Endothelial cell of umbilical vein (primary cell): Measurements from ENCODE around the gene NEDD9. TPM values are rescaled to one million over a fixed set of nuclear protein-coding genes. Genes with fewer than 3 reads are reported as not detected.

Experiments
- Bru-seq: library from RNA; stranded (reverse); fragments of 400-500 nt; gene quantifications from one replicate; lab custom pipeline; 2021; lab: Mats Ljungman, UMichigan
- BruChase-seq, 2 experiments: library from RNA; stranded (reverse); fragments of 400-500 nt; gene quantifications; one replicate each; lab custom pipeline; 2021; lab: Mats Ljungman, UMichigan
- BruUV-seq: library from RNA; stranded (reverse); fragments of 400-500 nt; replicated peaks from 2 replicates; lab custom pipeline; 2021; lab: Mats Ljungman, UMichigan
- CTCF ChIA-PET: fragments of 300-600, 350-600 bp; sonication (Branson Sonifier 250); formaldehyde crosslinking; loops from one replicate; lab custom pipeline; 2021; ENCODE audit warnings: antibody characterized with exemption, inconsistent platforms; lab: Charles Lee
- POLR2A ChIA-PET: fragments of 300-600, 350-600 bp; sonication (Branson Sonifier 250); formaldehyde crosslinking; loops from one replicate; lab custom pipeline; 2021; ENCODE audit warnings: antibody characterized with exemption, inconsistent platforms; lab: Charles Lee
- DNase-seq: peaks from one replicate; pipeline ENCODE4 v3.0.0-alpha.2; 2011; ENCODE audit warnings: low read depth, low spot score
- FAIRE-seq: peaks from 2 replicates; lab custom pipeline; 2011; peaks lifted over from hg19 to GRCh38; lab: Jason Lieb, UNC
- H2AFZ ChIP-seq: 2 replicates; pipeline ENCODE4 v1.6.0; 2012; ENCODE audit warnings: low read depth, low read length, control low read depth, inconsistent platforms
- H3K27ac ChIP-seq: 2 replicates; pipeline ENCODE4 v1.5.1; 2011; ENCODE audit warnings: low read depth, mild to moderate bottlenecking, control low read depth, low read length, moderate library complexity; ENCODE audit not compliant: insufficient read depth
- H3K27me3 ChIP-seq, 2 experiments: 2 replicates each; pipeline versions ENCODE4 v1.6.0 to v1.6.1; 2011; ENCODE audit warnings: low read length in 2 of 2, mixed read lengths in 1 of 2; ENCODE audit not compliant: control insufficient read depth in 2 of 2, insufficient read depth in 2 of 2
- H3K36me3 ChIP-seq, 2 experiments: 2 replicates in 1 of 2; 3 replicates in 1 of 2; pipeline ENCODE4 v1.5.1; 2011; ENCODE audit warnings: low read length in 2 of 2, mild to moderate bottlenecking in 1 of 2, moderate library complexity in 1 of 2; ENCODE audit not compliant: control insufficient read depth in 2 of 2, insufficient read depth in 2 of 2; ENCODE audit errors: extremely low read depth in 1 of 2
- H3K4me1 ChIP-seq: 3 replicates; pipeline ENCODE4 v1.5.1; 2011; ENCODE audit warnings: mild to moderate bottlenecking, low read length; ENCODE audit not compliant: control insufficient read depth, insufficient read depth; ENCODE audit errors: extremely low read depth
- H3K4me2 ChIP-seq: 2 replicates; pipeline ENCODE4 v1.6.1; 2011; ENCODE audit warnings: low read length, control low read depth, mixed read lengths; ENCODE audit not compliant: insufficient read depth
- H3K4me3 ChIP-seq, 3 experiments: fragments of 200-600 bp in 1 of 3; sonication (generic), shearing (Covaris generic) in 1 of 3; replicated peaks in 1 of 3; 2 replicates each; pipeline ENCODE4 v1.5.1; 2011 to 2016; ENCODE audit warnings: control low read depth in 3 of 3, low read length in 3 of 3, mild to moderate bottlenecking in 2 of 3, inconsistent platforms in 1 of 3, low read depth in 1 of 3, moderate library complexity in 1 of 3; ENCODE audit not compliant: insufficient read depth in 1 of 3
- H3K79me2 ChIP-seq: 2 replicates; pipeline ENCODE4 v1.6.0; 2012; ENCODE audit warnings: low read length, inconsistent platforms; ENCODE audit not compliant: control insufficient read depth, insufficient read depth
- H3K9ac ChIP-seq: replicated peaks from 2 replicates; pipeline ENCODE3; 2011; ENCODE audit warnings: low read length, control low read depth; ENCODE audit not compliant: insufficient read depth; ENCODE audit errors: extremely low read depth
- H3K9me1 ChIP-seq: replicated peaks from 3 replicates; pipeline ENCODE4 v1.6.0; 2011; ENCODE audit warnings: mild to moderate bottlenecking, low read length; ENCODE audit not compliant: control insufficient read depth, insufficient read depth; ENCODE audit errors: extremely low read depth
- H3K9me3 ChIP-seq: replicated peaks from 2 replicates; pipeline ENCODE4 v1.5.1; 2012; ENCODE audit warnings: low read length, inconsistent platforms; ENCODE audit not compliant: control insufficient read depth, insufficient read depth
- H4K20me1 ChIP-seq: replicated peaks from 2 replicates; pipeline ENCODE3; 2011; ENCODE audit warnings: mild to moderate bottlenecking, low read length; ENCODE audit not compliant: control insufficient read depth, insufficient read depth; ENCODE audit errors: extremely low read depth
- JUN ChIP-seq: IDR thresholded peaks from 2 replicates; pipeline ENCODE4 v1.6.1; 2011; ENCODE audit warnings: borderline replicate concordance, low read depth; ENCODE audit not compliant: insufficient read length, insufficient read depth
- POLR2A ChIP-seq: IDR thresholded peaks from 2 replicates; pipeline ENCODE4 v1.6.1; 2012; ENCODE audit warnings: low read depth, mild to moderate bottlenecking, control low read depth, low read length
- POLR2AphosphoS5 ChIP-seq: IDR thresholded peaks from 2 replicates; pipeline ENCODE4 v1.6.1; 2012; ENCODE audit warnings: low read depth, mild to moderate bottlenecking, control low read depth, low read length, moderate library complexity; ENCODE audit not compliant: insufficient read depth
- dilution Hi-C: fragments of 300-500 bp; cut with MboI; formaldehyde crosslinking; loops from one replicate; pipeline ENCODE4 v1.15.0; 2019; ENCODE audit warnings: low sequenced_read_pairs; ENCODE audit not compliant: extremely low pct_ligation_motif_present
- intact Hi-C: fragments of 100-400 bp; cut with micrococcal nuclease; formaldehyde crosslinking; loops from one replicate; pipeline ENCODE4 v1.10.0; 2022
- long read RNA-seq: library from polyadenylated mRNA; stranded (forward); transcript quantifications from one replicate; pipeline ENCODE4 v2.0.0, GENCODE V29; 2021
- polyA minus RNA-seq, 3 experiments: library from RNA; depleted of rRNA, polyadenylated mRNA; stranded (reverse); fragments of >200 nt; gene quantifications; 1 replicate in 1 of 3; 2 replicates in 2 of 3; pipeline ENCODE4 v1.2.3, GENCODE V29; 2011
- polyA plus RNA-seq, 4 experiments: library from polyadenylated mRNA; depleted of rRNA in 3 of 4; stranded (reverse) in 3 of 4; unstranded in 1 of 4; fragments of >200 nt; gene quantifications; 2 replicates each; pipeline versions ENCODE4 v1.2.1 to v1.2.3, GENCODE V29; 2011 to 2012; ENCODE audit warnings: missing spikeins in 1 of 4
- total RNA-seq: library from RNA; stranded (reverse); gene quantifications from 2 replicates; pipeline ENCODE4 v1.2.3, GENCODE V29; 2021

Gene NEDD9, protein sequence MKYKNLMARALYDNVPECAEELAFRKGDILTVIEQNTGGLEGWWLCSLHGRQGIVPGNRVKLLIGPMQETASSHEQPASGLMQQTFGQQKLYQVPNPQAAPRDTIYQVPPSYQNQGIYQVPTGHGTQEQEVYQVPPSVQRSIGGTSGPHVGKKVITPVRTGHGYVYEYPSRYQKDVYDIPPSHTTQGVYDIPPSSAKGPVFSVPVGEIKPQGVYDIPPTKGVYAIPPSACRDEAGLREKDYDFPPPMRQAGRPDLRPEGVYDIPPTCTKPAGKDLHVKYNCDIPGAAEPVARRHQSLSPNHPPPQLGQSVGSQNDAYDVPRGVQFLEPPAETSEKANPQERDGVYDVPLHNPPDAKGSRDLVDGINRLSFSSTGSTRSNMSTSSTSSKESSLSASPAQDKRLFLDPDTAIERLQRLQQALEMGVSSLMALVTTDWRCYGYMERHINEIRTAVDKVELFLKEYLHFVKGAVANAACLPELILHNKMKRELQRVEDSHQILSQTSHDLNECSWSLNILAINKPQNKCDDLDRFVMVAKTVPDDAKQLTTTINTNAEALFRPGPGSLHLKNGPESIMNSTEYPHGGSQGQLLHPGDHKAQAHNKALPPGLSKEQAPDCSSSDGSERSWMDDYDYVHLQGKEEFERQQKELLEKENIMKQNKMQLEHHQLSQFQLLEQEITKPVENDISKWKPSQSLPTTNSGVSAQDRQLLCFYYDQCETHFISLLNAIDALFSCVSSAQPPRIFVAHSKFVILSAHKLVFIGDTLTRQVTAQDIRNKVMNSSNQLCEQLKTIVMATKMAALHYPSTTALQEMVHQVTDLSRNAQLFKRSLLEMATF
- total RNA-seq = 55.2 and 73.0 TPM in 2 replicates
- 61.0 and 69.8 TPM in 2 replicates for polyA plus RNA-seq
- 50.2 and 54.6 TPM in 2 replicates for polyA plus RNA-seq (2011; cell fraction: cytosol; rRNA removed)
- 129 and 134 TPM in 2 replicates for polyA plus RNA-seq (2011; cell fraction: nucleus; rRNA removed)
- 41.1 and 43.9 TPM in 2 replicates for polyA plus RNA-seq (2012)
- 132 and 144 TPM in 2 replicates for polyA minus RNA-seq
- 3.8 TPM for polyA minus RNA-seq (2011; cell fraction: cytosol; rRNA and poly(A)+ RNA removed)
- polyA minus RNA-seq (2011; cell fraction: nucleus; rRNA and poly(A)+ RNA removed) = 133 and 155 TPM in 2 replicates
- percentile 86 among the genes with signal in this experiment for Bru-seq, nascent RNA
- percentile 52 among the genes with signal in this experiment for BruChase-seq, experiment 1, labeled RNA remaining after a 6-hour chase
- BruChase-seq, experiment 2, labeled RNA remaining after a 2-hour chase = percentile 64 among the genes with signal in this experiment
- long read RNA-seq, full-length matches to known transcripts = 30 of 66 reads
- long read RNA-seq, partial matches to known transcripts = 14 of 66 reads
- long read RNA-seq, other reads (novel, unspliced or antisense) = 22 of 66 reads

DNA sequence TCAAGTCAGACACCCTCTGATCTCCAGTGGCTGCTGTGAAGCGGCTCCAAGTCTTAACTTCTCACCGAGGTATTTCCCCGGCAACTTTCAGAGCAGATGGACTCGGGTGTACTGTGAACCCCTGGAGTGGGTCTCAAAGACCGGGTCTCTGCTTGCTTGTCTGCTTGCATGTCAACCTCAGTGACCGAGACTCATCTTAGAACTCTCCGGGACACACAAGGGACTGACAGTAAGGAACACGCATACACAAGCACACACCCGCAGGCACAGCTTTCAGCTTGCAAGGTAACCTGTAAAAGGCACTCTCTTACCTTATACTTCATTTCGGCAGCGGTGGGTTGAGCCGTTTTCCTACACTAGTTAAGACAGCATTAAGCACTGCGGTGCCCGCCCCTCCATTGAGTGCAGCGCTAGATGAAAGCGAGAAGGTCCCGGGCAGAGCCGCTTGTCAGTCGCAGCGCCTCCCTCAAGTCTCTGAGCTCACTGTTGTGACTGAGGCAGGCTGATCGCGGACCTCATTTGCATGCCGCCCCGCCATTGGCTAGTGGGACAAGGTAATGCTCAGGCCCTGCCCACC lies at the start of gene NEDD9:
Gene NEDD9 (minus strand): TSS at position 476 of the 577 bp plus-strand sequence. CDS start 153 bp downstream, at position 323.
- POLR2A ChIA-PET = interaction anchor here (0.6 to 3.1 kb wide), 17 partner anchors 9 to 263 kb away, joined by 3 to 19 read pairs (median 4); partner anchors contain the start of gene SMIM13

More for the DNA sequence above, at the start of gene NEDD9:
- TSS peak; percentile 41 for BruUV-seq
- Histone ChIP-seq H2AFZ (peak within 1 kb of the TSS; percentile 9), H3K79me2 (peaks cover 51% of the 10 kb centered on the region), H3K4me3 (peak within 1 kb of the TSS; percentile 69 to 93 (median 70)), H3K9me3 (no peaks in the 10 kb centered on the region), H3K9me1 (no peaks in the 10 kb centered on the region), H3K36me3 (no peaks in the 10 kb centered on the region), H3K4me1 (peaks cover 36% of the 10 kb centered on the region), H4K20me1 (no peaks in the 10 kb centered on the region), H3K4me2 (peak within 1 kb of the TSS; percentile 81), H3K27me3 (no peaks in the 10 kb centered on the region), H3K9ac (peak within 1 kb of the TSS; percentile 99), H3K27ac (peak within 1 kb of the TSS; percentile 93)
- dilution Hi-C loops (no loop called here), intact Hi-C loops (loop anchor here (1.0 to 5.0 kb wide), 15 partner anchors 21 to 264 kb away; no protein-coding TSS in a partner anchor)
- no peak for TF ChIP-seq JUN
- TF ChIP-seq POLR2AphosphoS5 = peak; percentile 92
- peak; percentile 98 for TF ChIP-seq POLR2A
- FAIRE-seq = peak; percentile 94
- CTCF ChIA-PET = interaction anchor here (0.6 to 4.7 kb wide), 17 partner anchors 9 to 780 kb away, joined by 3 to 45 read pairs (median 4); no protein-coding TSS in a partner anchor
- peak; percentile 98 for DNase-seq
